ENCODE results near the gene HTR3A.

HTR3A gene

GRCh38 chr11:114025329-114025907 is 50.5 kb downstream of the HTR3A start:
- no peak for FAIRE-seq

- FAIRE-seq: no peak
Observed at GRCh38 chr11:114026355-114026754, 51.4 kb downstream of the HTR3A start.

DNA sequence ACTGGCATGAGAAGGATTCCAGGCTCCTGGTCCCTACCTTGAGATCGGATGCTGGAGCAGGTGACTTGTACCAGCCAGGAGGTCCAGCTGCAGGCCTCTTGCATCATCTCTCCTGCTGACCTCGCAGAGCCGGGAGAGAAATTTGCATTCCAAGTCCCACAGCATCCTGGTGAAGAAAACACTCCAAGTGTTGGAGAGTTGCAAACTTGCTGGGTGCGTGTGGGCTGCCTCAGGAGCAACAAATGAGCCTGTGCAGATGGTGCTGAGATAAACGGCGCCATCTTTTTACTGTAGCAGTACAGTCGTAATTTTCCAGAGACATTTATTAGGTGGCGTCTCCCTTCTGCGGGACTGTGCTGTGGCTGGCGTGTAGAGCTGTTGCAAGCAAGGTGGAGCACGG is 52.5 kb downstream of the HTR3A start:
- FAIRE-seq: no peak

DNA sequence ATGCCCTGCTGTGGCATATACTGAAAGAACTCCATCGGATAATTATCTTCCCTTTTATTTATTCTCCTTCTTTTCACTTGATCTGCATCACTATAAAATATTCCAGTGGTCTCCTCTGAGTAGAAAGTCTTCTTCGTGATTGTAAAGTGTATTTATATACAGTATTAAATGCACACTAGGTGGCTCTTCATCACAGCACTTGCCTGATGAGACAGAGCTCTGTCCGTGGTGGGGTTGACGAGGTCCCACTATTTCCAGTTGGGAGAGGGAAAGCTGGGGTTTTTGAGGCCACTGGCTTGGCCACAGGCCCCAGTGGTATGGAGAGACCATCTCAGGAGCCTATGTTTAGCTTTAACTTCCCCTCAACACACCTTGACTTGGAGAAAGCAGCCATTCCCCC is 53.0 kb downstream of the HTR3A start:
- no peak for FAIRE-seq

DNA sequence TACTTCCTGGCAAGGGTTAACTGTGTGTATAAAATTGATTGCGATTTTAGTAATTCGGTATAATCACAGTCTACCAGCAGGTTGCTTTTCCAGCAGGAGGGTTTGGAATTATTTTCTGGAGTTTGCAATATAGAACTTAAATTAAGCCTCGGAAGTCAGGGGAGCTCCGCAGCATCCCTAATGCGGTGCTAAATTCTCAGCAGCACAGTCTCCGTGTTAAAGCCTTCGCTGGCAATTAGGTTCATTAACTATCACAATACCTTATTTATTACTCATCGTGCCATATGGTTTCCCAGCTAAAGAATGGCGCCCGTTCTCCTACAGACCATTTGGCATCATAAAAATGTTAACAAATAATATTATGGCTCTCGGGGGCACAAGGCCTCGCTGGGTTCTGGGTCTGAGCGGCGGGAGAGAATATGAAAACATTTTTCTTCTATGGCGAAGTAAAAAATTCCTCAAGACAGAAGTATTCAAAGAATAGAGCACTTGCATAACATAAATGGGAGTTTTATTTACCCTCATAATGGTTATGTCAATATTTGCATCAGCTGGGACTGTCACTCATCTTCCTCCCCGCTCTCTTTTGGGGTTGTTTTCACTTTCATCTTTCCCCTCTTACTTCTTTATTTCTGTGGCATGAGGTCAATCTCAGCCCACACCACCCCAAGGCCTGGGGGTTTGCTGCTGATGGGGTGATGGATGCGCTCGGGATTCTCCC is 56.5 kb downstream of the HTR3A start:
- no peak for FAIRE-seq

GRCh38 chr11:114031967-114032320 is 57.0 kb downstream of the HTR3A start:
- FAIRE-seq: no peak

DNA sequence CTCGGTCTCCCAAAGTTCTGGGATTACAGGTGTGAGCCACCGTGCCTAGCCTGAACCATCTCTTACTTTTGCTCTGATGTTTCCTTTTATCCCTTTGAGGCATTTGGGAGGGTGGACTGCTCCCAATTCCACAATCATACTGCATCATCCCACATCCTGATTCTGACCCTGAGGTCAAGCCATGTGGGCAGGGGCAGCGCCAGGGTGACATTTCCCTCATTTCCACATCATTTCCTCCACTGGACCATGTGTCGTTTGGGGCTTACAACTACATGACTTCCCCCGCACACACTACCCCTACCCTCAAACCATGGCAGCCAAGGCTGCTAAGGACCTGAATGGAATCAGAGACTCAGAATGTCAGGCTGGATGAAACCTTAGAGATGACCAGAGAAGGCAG is 58.2 kb downstream of the HTR3A start:
- FAIRE-seq: no peak

DNA sequence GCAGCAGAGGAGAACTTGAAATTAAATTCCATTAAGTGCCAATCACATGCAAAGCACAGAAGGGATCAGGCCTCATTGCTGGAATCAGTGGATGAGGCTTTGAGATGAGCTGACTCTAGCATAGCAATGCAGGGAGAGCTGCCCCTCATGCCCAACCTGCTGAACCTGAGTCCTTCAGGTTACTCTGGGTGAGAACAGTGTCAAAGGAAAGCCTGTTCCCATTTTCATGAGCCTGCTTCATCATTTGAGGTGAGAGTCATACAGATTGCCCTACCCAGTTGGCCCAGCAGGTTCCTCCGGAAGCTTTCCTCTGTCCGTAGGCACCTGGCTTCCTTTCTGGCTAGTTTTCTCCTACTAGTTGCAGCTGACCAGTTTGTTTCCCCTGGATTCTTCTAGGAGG is 58.7 kb downstream of the HTR3A start:
- FAIRE-seq: no peak

- FAIRE-seq: no peak
Observed at GRCh38 chr11:114034956-114035355, 60.0 kb downstream of the HTR3A start.

DNA sequence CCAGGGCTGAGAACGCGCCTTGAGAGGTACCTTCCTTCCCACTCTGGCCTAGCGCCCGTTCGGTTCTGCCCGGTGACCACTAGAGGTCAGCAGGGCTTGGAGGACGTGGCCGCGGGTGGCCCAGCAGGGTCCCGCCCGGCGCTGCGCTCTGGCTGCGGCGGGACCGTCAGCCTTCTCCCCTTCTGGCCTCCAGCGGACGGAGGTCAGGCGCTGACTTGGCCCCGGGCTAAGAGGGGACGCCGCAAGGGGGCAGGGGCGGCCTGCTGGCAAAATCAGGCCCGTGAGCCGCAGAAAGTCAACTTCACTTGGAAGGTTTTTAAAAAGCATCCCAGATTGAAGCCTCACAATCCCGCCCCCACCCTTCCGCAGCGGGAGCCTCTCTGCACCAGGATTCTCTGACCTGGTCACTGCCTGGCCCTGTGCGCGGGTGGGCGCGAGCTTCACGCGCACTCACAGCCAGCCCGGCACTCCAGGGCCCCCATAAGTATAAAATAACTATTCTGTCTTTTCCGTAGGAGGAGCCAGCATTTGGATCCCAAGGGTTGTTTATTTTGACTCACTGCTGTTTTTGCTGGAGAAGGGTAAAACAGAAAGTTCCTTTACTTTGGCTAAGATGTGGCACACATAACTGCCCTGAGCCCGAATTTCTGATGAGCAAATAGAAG is 61.4 kb downstream of the HTR3A start:
- FAIRE-seq: no peak

GRCh38 chr11:114036958-114037357 is 62.0 kb downstream of the HTR3A start:
- FAIRE-seq: no peak

DNA sequence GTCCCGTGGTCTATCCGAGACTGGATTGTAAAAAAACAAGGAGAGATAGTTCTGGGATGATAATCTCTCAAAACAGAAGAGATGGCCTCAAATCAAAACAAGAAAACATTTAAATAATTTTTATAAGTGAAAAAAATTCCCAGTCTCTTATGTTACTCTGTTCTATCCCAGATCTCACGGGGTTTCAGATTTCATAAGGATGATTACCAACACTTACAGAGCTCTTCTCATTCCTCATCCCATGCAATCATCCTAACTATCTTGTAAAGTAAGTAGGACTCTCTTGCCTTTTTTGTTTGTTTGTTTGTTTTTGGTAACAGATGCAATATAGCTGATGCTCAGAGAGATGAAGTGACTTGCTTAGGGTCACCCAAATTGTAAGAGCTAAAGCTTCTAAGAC is 64.6 kb downstream of the HTR3A start:
- FAIRE-seq: no peak
